Osteoblast (primary cell): ENCODE results near the gene TIAM2. TPM values are rescaled to one million over a fixed set of nuclear protein-coding genes. Genes with fewer than 3 reads are reported as not detected.

Experiments used
- DNase-seq: peaks from one replicate; pipeline ENCODE4 v3.0.0; 2011; ENCODE audit warnings: low spot score, mixed read lengths; ENCODE audit not compliant: insufficient read length; ENCODE audit errors: missing footprints
- H2AFZ ChIP-seq: 2 replicates; pipeline ENCODE4 v1.6.0; 2011; ENCODE audit warnings: mild to moderate bottlenecking, low read length
- H3K27ac ChIP-seq: 2 replicates; pipeline ENCODE4 v1.5.1; 2011; ENCODE audit warnings: mild to moderate bottlenecking, low read depth, low read length, moderate library complexity
- H3K27me3 ChIP-seq: 2 replicates; pipeline ENCODE4 v1.6.0; 2012; ENCODE audit warnings: mild to moderate bottlenecking, control low read depth, inconsistent platforms, low read length, moderate library complexity; ENCODE audit not compliant: insufficient read depth
- H3K36me3 ChIP-seq: 2 replicates; pipeline ENCODE4 v1.5.1; 2011; ENCODE audit warnings: mild to moderate bottlenecking, low read length, control low read depth, moderate library complexity; ENCODE audit not compliant: insufficient read depth
- H3K4me1 ChIP-seq: 2 replicates; pipeline ENCODE4 v1.5.1; 2011; ENCODE audit warnings: mild to moderate bottlenecking, low read length, control low read depth, moderate library complexity; ENCODE audit not compliant: insufficient read depth
- H3K4me2 ChIP-seq: 2 replicates; pipeline ENCODE4 v1.6.0; 2011; ENCODE audit warnings: mild to moderate bottlenecking, low read length; ENCODE audit not compliant: insufficient read depth
- H3K4me3 ChIP-seq: fragments of 200-600 bp; sonication (generic); 3 replicates; pipeline ENCODE4 v1.5.1; 2012; ENCODE audit warnings: mild to moderate bottlenecking, low read length, inconsistent platforms; ENCODE audit not compliant: insufficient read depth
- H3K79me2 ChIP-seq: 2 replicates; pipeline ENCODE4 v1.6.0; 2012; ENCODE audit warnings: mild to moderate bottlenecking, low read length, control low read depth, inconsistent platforms; ENCODE audit not compliant: insufficient read depth
- H3K9me3 ChIP-seq: 2 replicates; pipeline ENCODE4 v1.5.1; 2011; ENCODE audit warnings: low read depth, low read length, control low read depth
- H4K20me1 ChIP-seq: 2 replicates; pipeline ENCODE4 v1.6.0; 2012; ENCODE audit warnings: mild to moderate bottlenecking, low read length, control low read depth; ENCODE audit not compliant: insufficient read depth
- total RNA-seq: library from RNA; depleted of rRNA; stranded (reverse); fragments of >200 nt; gene quantifications from 2 replicates; pipeline ENCODE4 v1.2.3, GENCODE V29; 2012
- TF ChIP-seq, protein P1 (sequence below): IDR thresholded peaks from 2 replicates; pipeline ENCODE4 v1.5.1; 2011; ENCODE audit warnings: mild to moderate bottlenecking, low read depth, low read length, moderate library complexity; ENCODE audit errors: extremely low read depth

The TIAM2 gene
- total RNA-seq, 1 donor, result 31.8 TPM

DNA sequence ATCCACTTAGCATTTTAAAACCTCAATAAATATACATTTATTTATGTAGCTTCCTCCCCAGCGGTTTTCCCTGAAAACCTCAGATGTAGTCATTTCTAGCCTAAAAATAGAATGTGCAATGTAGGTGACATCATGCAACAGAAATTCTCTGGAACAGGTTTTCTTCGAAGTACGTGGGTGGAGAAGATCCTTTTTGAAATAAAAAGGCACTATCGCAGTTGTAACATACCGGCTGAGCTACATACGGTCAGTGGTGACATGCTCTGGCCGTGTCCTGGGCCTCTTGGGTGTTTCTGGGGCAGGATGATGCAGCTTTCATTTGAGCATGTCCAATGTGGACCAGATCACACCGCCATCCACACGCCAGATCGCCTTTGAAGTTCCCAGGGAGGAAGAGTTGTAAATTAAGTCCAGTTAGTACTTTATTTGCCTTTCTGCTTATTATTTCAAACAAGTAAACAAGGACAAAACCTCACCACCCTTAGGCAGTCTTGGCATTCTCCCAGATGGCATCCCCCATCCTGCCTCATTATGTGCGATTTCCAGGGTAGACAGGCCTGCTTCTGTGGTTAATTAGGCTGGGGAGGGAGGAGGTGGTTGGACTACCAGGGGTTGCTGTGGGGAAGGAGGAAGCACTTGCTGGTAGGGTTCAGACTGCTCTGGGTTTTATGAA lies 159.2 kb downstream of the TIAM2 start:
- TF ChIP-seq, protein P1, sequence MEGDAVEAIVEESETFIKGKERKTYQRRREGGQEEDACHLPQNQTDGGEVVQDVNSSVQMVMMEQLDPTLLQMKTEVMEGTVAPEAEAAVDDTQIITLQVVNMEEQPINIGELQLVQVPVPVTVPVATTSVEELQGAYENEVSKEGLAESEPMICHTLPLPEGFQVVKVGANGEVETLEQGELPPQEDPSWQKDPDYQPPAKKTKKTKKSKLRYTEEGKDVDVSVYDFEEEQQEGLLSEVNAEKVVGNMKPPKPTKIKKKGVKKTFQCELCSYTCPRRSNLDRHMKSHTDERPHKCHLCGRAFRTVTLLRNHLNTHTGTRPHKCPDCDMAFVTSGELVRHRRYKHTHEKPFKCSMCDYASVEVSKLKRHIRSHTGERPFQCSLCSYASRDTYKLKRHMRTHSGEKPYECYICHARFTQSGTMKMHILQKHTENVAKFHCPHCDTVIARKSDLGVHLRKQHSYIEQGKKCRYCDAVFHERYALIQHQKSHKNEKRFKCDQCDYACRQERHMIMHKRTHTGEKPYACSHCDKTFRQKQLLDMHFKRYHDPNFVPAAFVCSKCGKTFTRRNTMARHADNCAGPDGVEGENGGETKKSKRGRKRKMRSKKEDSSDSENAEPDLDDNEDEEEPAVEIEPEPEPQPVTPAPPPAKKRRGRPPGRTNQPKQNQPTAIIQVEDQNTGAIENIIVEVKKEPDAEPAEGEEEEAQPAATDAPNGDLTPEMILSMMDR, result no peak
- peak overlapping the region; percentile 75 for H3K27ac ChIP-seq
- no peaks in the 10 kb centered on the region for H4K20me1 ChIP-seq
- H3K4me1 ChIP-seq, result peaks cover 30% of the 10 kb centered on the region
- no peaks in the 10 kb centered on the region for H3K36me3 ChIP-seq
- H3K79me2 ChIP-seq, result peaks cover 5% of the 10 kb centered on the region
- peak; percentile 53 for DNase-seq
- H2AFZ ChIP-seq, result no peak overlapping the region
- H3K27me3 ChIP-seq, result no peaks in the 10 kb centered on the region
- H3K9me3 ChIP-seq, result no peaks in the 10 kb centered on the region
- peak overlapping the region; percentile 45 for H3K4me2 ChIP-seq
- no peak overlapping the region for H3K4me3 ChIP-seq

DNA sequence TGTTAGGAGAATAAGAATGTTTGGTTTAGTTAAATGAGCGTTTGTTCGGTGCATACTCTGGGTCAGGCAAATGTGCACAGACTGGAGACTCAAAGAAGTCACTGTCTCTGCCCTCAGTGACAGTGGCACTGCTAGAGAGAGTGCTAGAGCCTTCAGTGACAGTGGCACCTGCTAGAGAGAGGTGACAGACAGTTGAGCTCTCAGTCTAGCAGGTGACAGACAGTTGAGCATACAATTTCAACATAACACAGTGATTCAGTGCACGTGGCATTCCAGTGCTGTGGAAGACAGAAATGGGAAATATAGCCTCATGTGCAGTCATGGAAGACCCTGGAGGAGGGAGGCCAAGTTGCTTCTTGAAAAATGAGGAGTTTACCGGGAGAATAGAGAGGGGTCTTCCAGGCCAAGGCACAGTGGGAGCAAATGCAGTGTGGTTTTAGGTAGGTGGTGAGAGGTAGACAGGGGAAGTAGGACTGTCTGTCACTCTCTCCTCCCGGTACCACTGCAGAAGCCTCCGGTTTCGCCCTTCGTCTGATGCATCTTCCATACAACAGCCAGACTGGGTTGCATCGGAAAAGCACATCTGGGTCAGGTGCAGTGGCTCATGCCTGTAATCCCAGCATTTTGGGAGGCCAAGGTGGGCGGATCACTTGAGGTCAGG lies 160.8 kb downstream of the TIAM2 start:
- no peak overlapping the region for H3K4me2 ChIP-seq
- no peaks in the 10 kb centered on the region for H3K27me3 ChIP-seq
- H3K9me3 ChIP-seq, result no peaks in the 10 kb centered on the region
- H3K79me2 ChIP-seq, result peaks cover 5% of the 10 kb centered on the region
- H2AFZ ChIP-seq, result no peak overlapping the region
- H4K20me1 ChIP-seq, result no peaks in the 10 kb centered on the region
- DNase-seq, result no peak
- no peak overlapping the region for H3K27ac ChIP-seq
- peaks cover 28% of the 10 kb centered on the region for H3K4me1 ChIP-seq
- H3K4me3 ChIP-seq, result no peak overlapping the region
- no peaks in the 10 kb centered on the region for H3K36me3 ChIP-seq
- TF ChIP-seq, protein P1, result no peak

DNA sequence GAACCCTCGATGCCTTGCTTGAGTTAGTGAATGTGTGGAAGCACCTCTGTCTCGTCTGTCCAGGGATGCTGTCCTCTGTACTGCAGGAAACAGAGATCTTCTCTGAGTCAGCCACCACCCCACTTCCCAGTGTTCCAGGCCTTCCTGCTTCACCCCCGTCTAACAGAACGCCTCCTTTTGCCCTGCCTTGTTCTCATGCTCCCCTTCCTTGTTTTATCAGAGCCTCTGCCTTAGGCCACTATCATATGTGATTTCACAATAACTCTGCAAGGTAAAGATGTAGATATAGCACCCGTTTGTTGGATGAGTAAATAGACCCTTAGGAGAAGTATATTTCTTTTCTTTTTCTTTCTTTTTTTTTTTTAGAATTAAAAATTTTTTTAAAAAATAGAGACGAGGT lies 162.0 kb downstream of the TIAM2 start:
- no peak for DNase-seq
- H3K27ac ChIP-seq, result peak overlapping the region; percentile 20

More for the DNA sequence above, 162.0 kb downstream of the TIAM2 start:
- Histone ChIP-seq H3K79me2 (peaks cover 5% of the 10 kb centered on the region), H3K9me3 (no peaks in the 10 kb centered on the region), H3K36me3 (no peaks in the 10 kb centered on the region), H3K4me3 (no peak overlapping the region), H3K4me2 (no peak overlapping the region), H2AFZ (no peak overlapping the region), H4K20me1 (peaks cover 1% of the 10 kb centered on the region), H3K27me3 (no peaks in the 10 kb centered on the region), H3K4me1 (peaks cover 28% of the 10 kb centered on the region)
- TF ChIP-seq, protein P1, result no peak
